Renal cortical epithelial cell (primary cell): ENCODE results near the gene SEMA3C. TPM values are rescaled to one million over a fixed set of nuclear protein-coding genes. Genes with fewer than 3 reads are reported as not detected.

Experiments used
- DNase-seq: peaks from one replicate; pipeline ENCODE4 v3.0.0-alpha.2; 2011; ENCODE audit warnings: low read depth
- total RNA-seq: library from RNA; depleted of rRNA; stranded (reverse); fragments of >200 nt; gene quantifications from 2 replicates; pipeline ENCODE4 v1.2.3, GENCODE V29; 2014

SEMA3C gene
- total RNA-seq, 1 donor from 2014 or later: 173 TPM

- DNase-seq: peak; percentile 85
Observed at GRCh38 chr7:80851896-80852476, 66.9 kb downstream of the SEMA3C start.

- no peak for DNase-seq
Observed at GRCh38 chr7:80848841-80849240, 70.0 kb downstream of the SEMA3C start.

- no peak for DNase-seq
Observed at GRCh38 chr7:80847895-80848294, 71.0 kb downstream of the SEMA3C start.

DNA sequence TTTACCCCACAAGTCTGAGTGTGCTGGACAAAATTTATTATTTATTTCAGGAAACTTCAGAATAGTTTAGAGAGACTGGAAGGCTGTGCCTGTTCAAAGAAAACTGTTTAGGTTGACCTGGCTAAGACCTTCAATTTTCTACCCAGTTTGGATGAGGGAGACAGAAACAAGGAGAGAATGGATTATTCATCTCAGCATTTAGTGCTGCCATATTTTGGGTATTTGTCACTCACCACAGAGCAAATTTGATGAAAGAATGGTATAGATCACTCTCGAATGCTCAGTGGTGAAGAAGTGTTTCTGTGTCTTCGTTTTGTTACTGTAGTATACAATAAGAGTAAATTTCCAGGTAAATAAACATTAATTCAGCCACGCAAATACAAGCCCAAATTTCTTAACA lies 71.8 kb downstream of the SEMA3C start:
- DNase-seq: no peak

DNA sequence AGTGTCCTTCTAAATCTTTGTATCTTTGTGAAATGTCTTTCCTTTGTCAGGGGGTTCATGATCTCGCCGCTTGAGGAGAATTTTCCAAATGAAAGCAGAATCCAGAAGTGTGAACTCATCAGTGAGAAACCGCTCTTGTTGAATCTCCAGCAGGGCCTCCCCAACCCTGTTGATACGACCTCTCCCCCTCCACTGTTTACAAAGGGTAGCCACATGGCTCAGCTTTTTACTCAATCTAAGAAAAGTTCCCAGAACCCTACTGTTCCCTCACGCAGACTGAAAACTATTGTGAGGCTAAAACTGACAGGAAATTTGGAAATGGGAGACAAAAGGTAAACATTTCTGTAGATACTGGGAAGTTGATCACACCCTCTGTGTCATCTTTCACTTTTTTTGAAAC lies 73.9 kb downstream of the SEMA3C start:
- DNase-seq: no peak

DNA sequence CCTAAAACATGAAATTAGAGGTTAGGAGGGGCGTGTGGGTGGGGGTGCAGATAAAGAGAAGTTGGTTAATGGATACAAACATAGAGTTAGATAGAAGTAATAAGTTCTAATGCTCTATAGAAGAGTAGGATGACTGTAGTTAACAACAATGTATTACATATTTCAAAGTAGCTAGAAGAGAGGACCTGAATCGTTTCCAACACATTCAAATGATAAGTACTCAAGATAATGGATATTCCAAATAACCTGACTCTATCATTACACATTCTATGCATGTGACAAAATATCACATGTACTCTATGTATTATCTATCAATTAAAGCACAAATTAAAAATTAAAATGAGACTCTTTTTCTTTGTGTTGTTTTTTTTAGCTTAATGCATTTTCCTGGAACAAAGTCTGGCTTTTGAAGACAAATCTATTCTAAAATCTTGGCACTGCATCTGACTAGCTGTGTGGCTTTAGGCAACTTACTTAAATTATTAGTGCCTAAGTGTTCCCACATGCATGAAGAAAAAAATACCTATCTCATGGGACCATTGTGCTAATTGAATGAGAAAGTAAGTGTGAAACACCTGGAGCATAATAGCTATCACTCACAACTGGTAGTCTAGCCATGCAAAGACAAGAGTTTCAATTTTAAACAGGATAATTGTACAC lies 75.7 kb downstream of the SEMA3C start:
- DNase-seq: no peak

GRCh38 chr7:80842022-80842790 lies 76.6 kb downstream of the SEMA3C start:
- peak; percentile 34 for DNase-seq

DNA sequence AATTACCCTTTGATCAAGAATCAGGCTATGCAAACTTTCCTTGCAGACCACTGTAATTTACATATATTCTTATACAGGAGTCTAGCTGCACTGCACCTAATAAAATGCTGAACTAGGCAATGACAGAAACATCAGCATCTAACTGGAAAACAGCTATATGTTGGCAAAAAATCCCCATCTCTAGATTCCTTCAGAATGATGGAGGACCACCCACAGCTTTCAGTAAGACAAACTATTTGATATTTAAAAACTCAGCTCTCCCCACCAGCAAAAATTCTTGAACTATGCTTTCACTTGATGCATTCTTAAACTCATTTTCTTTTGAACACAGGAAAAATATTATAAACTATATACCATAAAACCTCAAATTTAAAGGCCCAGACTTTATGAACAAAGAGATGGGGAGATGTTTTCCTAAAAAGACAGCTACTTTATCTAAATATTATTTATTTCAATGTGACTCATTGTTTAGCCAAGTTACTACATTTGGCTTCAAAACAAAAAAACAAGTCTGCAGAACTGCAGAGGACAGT lies 77.4 kb downstream of the SEMA3C start:
- no peak for DNase-seq

- no peak for DNase-seq
Observed at GRCh38 chr7:80840681-80841080, 78.2 kb downstream of the SEMA3C start.

GRCh38 chr7:80839855-80840254 lies 79.0 kb downstream of the SEMA3C start:
- DNase-seq: no peak

GRCh38 chr7:80838643-80839042 lies 80.2 kb downstream of the SEMA3C start:
- DNase-seq: no peak

GRCh38 chr7:80837345-80837744 lies 81.5 kb downstream of the SEMA3C start:
- DNase-seq: no peak

DNA sequence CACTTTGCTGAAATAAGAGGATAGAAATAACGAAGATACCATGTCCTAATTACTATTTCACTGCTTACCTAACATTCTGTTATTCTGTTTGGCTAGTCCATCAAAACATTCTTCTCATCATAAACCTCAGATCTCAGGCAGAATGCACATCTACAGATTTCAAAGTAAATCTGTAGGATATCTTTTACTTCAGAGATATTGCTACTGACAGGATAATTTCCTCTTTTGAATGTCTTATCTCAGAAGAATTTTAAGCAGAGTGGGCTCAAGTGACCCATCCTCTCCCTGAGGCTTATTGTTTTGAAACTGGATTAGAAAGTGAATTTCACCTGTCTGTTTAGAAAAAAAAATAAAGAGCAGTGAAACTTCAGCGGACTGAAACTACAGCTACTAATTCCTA lies 83.6 kb downstream of the SEMA3C start:
- DNase-seq: no peak

DNA sequence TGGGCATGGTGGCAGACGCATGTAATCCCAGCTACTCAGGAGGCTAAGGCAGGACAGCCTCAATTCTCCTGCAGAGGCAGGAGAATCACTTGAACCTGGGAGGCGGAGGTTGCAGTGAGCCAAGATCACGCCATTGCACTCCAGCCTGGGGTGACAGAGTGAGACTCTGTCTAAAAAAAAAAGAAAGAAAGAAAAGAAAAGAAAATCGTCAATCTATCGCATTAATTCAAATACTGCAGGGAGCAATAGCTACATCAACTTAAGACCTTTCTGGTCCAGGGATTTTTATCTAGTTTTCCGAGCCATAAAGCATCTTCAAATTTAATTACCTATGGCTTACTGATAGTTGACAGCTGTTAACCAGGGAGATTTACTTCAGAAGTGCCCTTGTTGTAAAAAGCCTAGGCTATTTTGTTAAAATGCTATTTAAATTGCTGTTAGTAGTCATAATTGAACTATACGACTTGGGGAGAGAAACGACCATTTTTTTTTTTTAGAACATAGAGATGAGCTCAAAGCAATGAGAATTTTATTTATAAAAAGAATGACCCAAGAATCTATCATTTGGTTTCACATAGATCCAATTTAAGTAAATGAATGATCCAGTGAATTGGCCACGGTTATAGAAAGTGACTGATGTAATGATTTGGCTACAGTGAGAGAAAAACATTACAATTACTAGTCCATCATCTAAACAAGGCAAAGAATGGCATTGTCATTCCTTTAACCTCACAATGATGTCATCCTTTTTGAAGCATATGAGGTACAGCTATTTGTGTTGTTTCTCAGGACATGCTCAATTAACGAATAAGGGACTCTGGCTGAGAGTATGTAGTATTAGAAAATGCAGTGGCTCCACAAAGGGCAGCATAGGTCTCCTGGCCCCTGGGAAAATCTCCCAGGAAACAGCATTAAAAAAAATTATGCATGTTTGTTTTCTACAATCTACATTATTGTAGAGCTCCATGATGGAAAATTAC lies 85.3 kb downstream of the SEMA3C start:
- DNase-seq: peak; percentile 86

DNA sequence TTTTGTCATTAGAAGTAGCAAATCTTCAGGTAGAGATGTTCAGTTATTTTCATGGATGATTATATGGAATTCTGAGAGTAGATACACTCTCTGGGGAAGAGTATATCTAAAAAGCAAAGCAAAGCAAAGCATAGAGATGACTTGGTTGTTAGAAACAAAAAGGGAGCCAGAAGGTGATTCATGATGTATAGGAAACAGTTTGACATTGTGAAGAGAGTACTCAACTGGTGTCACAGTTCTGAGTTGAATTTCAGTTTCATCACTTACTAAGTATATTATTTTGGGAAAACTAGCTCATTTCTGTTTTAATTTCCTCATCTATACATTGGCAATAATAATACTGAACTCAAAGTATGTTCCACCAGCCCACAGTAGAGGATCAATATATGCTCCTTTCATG lies 86.8 kb downstream of the SEMA3C start:
- DNase-seq: no peak

DNA sequence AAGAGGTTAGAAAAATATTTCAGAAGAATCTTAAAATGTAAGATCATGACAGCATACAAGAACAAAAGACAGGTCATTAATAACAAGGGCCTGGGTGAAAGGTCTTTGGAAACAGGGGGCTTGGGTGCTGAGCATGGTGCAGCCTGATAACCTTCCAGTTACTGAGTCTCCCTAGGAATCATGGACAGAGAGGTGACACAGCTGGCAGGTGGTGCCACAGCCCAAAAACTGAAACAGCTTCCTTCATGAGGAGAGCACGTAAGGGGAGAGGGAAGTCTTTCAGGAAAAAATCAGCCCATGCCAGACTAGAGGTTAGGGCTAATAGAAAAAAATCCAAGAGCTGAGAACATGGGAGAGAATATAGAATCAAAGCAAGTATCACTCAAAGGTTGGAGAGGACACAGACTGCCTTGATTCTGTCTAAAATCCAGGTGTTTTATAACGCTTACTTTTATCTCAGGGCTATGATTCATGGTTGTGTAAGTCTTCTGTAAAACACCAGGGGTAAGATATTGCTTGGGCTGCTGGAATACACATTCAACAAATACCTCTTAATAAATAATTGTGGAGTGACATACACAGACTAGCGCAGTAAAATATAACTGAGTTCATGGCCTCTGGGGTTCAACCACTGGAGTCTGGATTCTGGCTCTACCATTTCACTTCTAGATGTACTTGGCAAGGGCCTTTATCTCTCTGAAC lies 88.1 kb downstream of the SEMA3C start:
- peak; percentile 72 for DNase-seq

DNA sequence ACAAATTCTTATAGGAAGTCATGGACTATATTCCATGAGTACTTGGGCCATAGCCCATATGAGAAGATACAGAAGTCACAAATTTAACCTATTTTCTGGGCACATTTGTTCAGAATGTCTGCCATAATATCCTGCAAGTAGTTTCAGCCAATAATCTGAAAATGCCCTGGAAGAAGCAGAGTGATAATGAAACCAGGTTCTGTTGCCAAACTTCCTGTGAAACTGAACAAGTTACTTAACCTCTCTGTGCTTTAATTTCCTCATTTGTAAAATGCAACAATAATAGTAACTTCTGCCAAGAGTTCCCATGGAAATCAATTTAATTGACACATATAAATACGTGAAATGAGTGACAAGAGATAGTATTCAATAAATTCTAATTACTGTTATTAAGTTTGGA lies 88.8 kb downstream of the SEMA3C start:
- no peak for DNase-seq

DNA sequence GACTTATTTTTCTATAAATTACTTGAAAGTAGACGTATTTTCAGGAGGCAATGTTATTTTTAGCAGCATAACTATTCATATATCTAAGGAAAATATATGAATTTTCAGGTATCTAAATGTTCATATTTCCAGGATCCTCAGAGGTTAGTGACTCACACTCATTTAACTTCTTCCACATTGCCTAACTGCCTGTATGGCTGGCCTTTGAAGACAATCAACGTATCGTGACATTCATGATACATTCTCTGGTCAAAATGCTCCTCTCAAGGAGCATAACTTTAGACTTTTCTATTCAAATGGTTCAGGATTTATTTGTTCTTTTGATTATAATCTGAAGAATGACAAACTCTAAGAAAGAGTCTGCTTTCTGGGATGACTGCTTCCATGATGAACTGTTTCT lies 89.3 kb downstream of the SEMA3C start:
- DNase-seq: peak; percentile 42

DNA sequence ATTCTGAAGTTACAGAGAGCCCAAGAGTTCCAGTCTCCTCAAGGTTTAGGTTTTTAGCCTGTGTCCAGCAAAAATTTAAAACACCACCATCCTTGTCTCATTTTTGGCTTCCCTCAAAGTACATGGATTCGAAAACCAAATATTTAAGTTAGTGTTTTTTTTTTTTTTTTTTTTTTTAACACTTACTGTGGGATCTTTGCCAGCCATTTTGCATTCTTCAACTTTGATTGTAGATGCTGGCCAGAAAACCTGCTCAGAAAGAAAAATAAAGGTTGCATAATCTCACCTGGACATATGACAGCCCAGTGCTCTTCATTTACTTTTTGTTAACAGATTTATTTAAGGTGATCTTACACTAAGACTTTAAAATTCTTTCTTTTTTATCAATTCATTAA lies 91.6 kb downstream of the SEMA3C start:
- DNase-seq: peak; percentile 41

DNA sequence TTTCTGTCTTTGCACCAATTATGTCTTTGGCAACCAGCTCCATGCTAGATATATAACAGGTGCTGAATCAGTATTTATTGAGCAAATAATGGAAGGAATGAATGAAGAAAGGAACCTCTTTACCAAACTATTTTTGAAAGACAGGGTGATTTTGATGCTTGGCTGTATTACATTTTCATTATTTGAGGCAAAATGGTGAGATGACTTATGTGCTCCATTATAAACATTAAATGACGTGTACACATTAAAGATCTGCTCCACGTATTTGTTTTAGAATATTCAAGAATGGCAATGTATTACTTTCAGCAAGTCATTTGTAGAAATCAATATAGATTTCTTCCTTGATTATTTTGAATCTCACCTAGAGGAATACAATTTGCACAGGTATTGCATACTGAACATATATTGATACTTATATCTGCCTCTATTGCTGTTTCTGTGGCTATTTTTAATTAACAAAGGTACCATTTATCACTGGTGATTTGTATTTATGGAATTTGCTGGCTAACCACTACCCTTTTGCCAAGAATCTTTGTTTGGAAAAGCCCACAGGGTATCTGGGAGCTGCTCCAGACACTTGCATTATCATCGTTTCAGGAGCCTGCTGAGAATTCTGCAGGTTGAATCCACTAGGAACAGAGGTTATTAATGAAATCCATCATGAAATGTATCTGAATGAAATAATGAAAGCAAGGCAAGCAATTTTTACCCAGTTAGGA lies 92.2 kb downstream of the SEMA3C start:
- peak; percentile 74 for DNase-seq
